BLaER1 (cell line): ENCODE measurements around the gene SLCO3A1.

ENCODE experiments used
- H3K27ac ChIP-seq: shearing (Covaris generic); formaldehyde crosslinking; 2 replicates; pipeline ENCODE4 v1.8.1; 2022
- H3K27me3 ChIP-seq: shearing (Covaris generic); formaldehyde crosslinking; 2 replicates; pipeline ENCODE4 v1.8.1; 2022
- H3K36me3 ChIP-seq: shearing (Covaris generic); formaldehyde crosslinking; 2 replicates; pipeline ENCODE4 v1.8.1; 2022
- H3K4me1 ChIP-seq: shearing (Covaris generic); formaldehyde crosslinking; 2 replicates; pipeline ENCODE4 v1.8.1; 2022
- H3K4me2 ChIP-seq: shearing (Covaris generic); formaldehyde crosslinking; 2 replicates; pipeline ENCODE4 v1.8.1; 2022
- H3K4me3 ChIP-seq: shearing (Covaris generic); formaldehyde crosslinking; 2 replicates; pipeline ENCODE4 v1.8.1; 2022
- H3K9ac ChIP-seq: shearing (Covaris generic); formaldehyde crosslinking; 2 replicates; pipeline ENCODE4 v1.8.1; 2022
- H3K9me3 ChIP-seq: shearing (Covaris generic); formaldehyde crosslinking; 2 replicates; pipeline ENCODE4 v1.8.1; 2022
- H4K20me1 ChIP-seq: shearing (Covaris generic); formaldehyde crosslinking; 2 replicates; pipeline ENCODE4 v1.8.1; 2022
- Cebpa-rat ChIP-seq: shearing (Covaris generic); IDR thresholded peaks from 2 replicates; pipeline ENCODE4 v1.8.1; 2022

The SLCO3A1 gene

GRCh38 chr15:92118936-92119325, 265.4 kb downstream of the SLCO3A1 start:
- H3K9ac ChIP-seq, result no peak overlapping the region
- H3K4me2 ChIP-seq, result no peak overlapping the region
- H4K20me1 ChIP-seq, result no peaks in the 10 kb centered on the region
- H3K27me3 ChIP-seq, result no peaks in the 10 kb centered on the region
- H3K4me1 ChIP-seq, result no peaks in the 10 kb centered on the region; the same call in 1 of the 2 replicates
- H3K9me3 ChIP-seq, result no peaks in the 10 kb centered on the region
- H3K36me3 ChIP-seq, result peaks cover 17% of the 10 kb centered on the region; the same call in 1 of the 2 replicates
- TF ChIP-seq Cebpa-rat, result no peak
- H3K4me3 ChIP-seq, result no peak overlapping the region
- no peak overlapping the region for H3K27ac ChIP-seq

GRCh38 chr15:92120094-92120795, 266.7 kb downstream of the SLCO3A1 start:
- Histone ChIP-seq H3K9me3 (no peaks in the 10 kb centered on the region), H3K27me3 (no peaks in the 10 kb centered on the region), H3K36me3 (peaks cover 13% of the 10 kb centered on the region; the same call in 1 of the 2 replicates), H3K4me1 (no peaks in the 10 kb centered on the region; the same call in 1 of the 2 replicates), H3K9ac (no peak overlapping the region), H3K4me2 (no peak overlapping the region), H3K4me3 (no peak overlapping the region), H3K27ac (no peak overlapping the region), H4K20me1 (no peaks in the 10 kb centered on the region)
- TF ChIP-seq Cebpa-rat, result no peak

GRCh38 chr15:92121047-92121446, 267.5 kb downstream of the SLCO3A1 start:
- Histone ChIP-seq H3K4me1 (no peaks in the 10 kb centered on the region; the same call in 1 of the 2 replicates), H3K9ac (no peak overlapping the region), H3K27ac (no peak overlapping the region), H3K9me3 (no peaks in the 10 kb centered on the region), H3K27me3 (no peaks in the 10 kb centered on the region), H3K36me3 (peaks cover 13% of the 10 kb centered on the region; the same call in 1 of the 2 replicates), H4K20me1 (no peaks in the 10 kb centered on the region), H3K4me3 (no peak overlapping the region), H3K4me2 (no peak overlapping the region)
- TF ChIP-seq Cebpa-rat, result no peak

GRCh38 chr15:92122259-92122658, 268.8 kb downstream of the SLCO3A1 start:
- H3K4me1 ChIP-seq, result no peaks in the 10 kb centered on the region
- H3K27ac ChIP-seq, result no peak overlapping the region
- no peak for TF ChIP-seq Cebpa-rat
- H3K27me3 ChIP-seq, result no peaks in the 10 kb centered on the region
- no peaks in the 10 kb centered on the region for H4K20me1 ChIP-seq
- no peaks in the 10 kb centered on the region for H3K9me3 ChIP-seq
- H3K36me3 ChIP-seq, result peaks cover 13% of the 10 kb centered on the region; the same call in 1 of the 2 replicates
- H3K4me2 ChIP-seq, result no peak overlapping the region
- no peak overlapping the region for H3K4me3 ChIP-seq
- no peak overlapping the region for H3K9ac ChIP-seq

- H3K4me1 ChIP-seq, result no peaks in the 10 kb centered on the region
- H3K27me3 ChIP-seq, result no peaks in the 10 kb centered on the region
- H3K27ac ChIP-seq, result no peak overlapping the region
- H3K9ac ChIP-seq, result no peak overlapping the region
- peaks cover 16% of the 10 kb centered on the region for H3K36me3 ChIP-seq
- TF ChIP-seq Cebpa-rat, result no peak
- no peak overlapping the region for H3K4me3 ChIP-seq
- no peaks in the 10 kb centered on the region for H3K9me3 ChIP-seq
- H4K20me1 ChIP-seq, result no peaks in the 10 kb centered on the region
- no peak overlapping the region for H3K4me2 ChIP-seq
Measured at GRCh38 chr15:92123962-92124656, 270.6 kb downstream of the SLCO3A1 start.

GRCh38 chr15:92124657-92125010, 271.1 kb downstream of the SLCO3A1 start:
- Histone ChIP-seq H3K36me3 (peaks cover 19% of the 10 kb centered on the region), H3K27me3 (no peaks in the 10 kb centered on the region), H3K4me3 (no peak overlapping the region), H3K9me3 (no peaks in the 10 kb centered on the region), H3K4me1 (no peaks in the 10 kb centered on the region), H3K4me2 (no peak overlapping the region), H4K20me1 (no peaks in the 10 kb centered on the region), H3K9ac (no peak overlapping the region), H3K27ac (no peak overlapping the region)
- TF ChIP-seq Cebpa-rat, result no peak

GRCh38 chr15:92128788-92129187, 275.3 kb downstream of the SLCO3A1 start:
- Histone ChIP-seq H3K36me3 (peaks cover 6% of the 10 kb centered on the region; the same call in 1 of the 2 replicates), H3K27me3 (no peaks in the 10 kb centered on the region), H3K9ac (no peak overlapping the region), H4K20me1 (no peaks in the 10 kb centered on the region), H3K9me3 (no peaks in the 10 kb centered on the region), H3K4me1 (peaks cover 10% of the 10 kb centered on the region), H3K4me2 (no peak overlapping the region), H3K4me3 (no peak overlapping the region), H3K27ac (no peak overlapping the region)
- TF ChIP-seq Cebpa-rat, result no peak

- Histone ChIP-seq H3K4me2 (no peak overlapping the region), H3K9ac (no peak overlapping the region), H3K4me3 (no peak overlapping the region), H3K36me3 (peaks cover 6% of the 10 kb centered on the region; the same call in 1 of the 2 replicates), H3K9me3 (no peaks in the 10 kb centered on the region), H3K27me3 (no peaks in the 10 kb centered on the region), H3K4me1 (peaks cover 10% of the 10 kb centered on the region), H4K20me1 (no peaks in the 10 kb centered on the region), H3K27ac (no peak overlapping the region)
- TF ChIP-seq Cebpa-rat, result no peak
Measured at GRCh38 chr15:92130244-92130643, 276.7 kb downstream of the SLCO3A1 start.

GRCh38 chr15:92130906-92131305, 277.4 kb downstream of the SLCO3A1 start:
- H3K9ac ChIP-seq, result no peak overlapping the region
- H3K4me2 ChIP-seq, result no peak overlapping the region
- no peak overlapping the region for H3K27ac ChIP-seq
- H3K9me3 ChIP-seq, result no peaks in the 10 kb centered on the region
- H3K4me1 ChIP-seq, result peaks cover 10% of the 10 kb centered on the region
- no peaks in the 10 kb centered on the region for H3K27me3 ChIP-seq
- no peak for TF ChIP-seq Cebpa-rat
- no peak overlapping the region for H3K4me3 ChIP-seq
- no peaks in the 10 kb centered on the region for H4K20me1 ChIP-seq
- peaks cover 6% of the 10 kb centered on the region; the same call in 1 of the 2 replicates for H3K36me3 ChIP-seq

- peaks cover 6% of the 10 kb centered on the region; the same call in 1 of the 2 replicates for H3K36me3 ChIP-seq
- no peak overlapping the region for H3K27ac ChIP-seq
- no peaks in the 10 kb centered on the region for H3K27me3 ChIP-seq
- TF ChIP-seq Cebpa-rat, result no peak
- no peak overlapping the region for H3K9ac ChIP-seq
- no peaks in the 10 kb centered on the region for H4K20me1 ChIP-seq
- H3K4me3 ChIP-seq, result no peak overlapping the region
- peak overlapping the region; percentile 40 for H3K4me2 ChIP-seq
- H3K4me1 ChIP-seq, result peaks cover 10% of the 10 kb centered on the region
- H3K9me3 ChIP-seq, result no peaks in the 10 kb centered on the region
Measured at GRCh38 chr15:92132982-92133755, 279.7 kb downstream of the SLCO3A1 start.
